ENCODE measurements around the gene ERVH48-1. TPM values are rescaled to one million over a fixed set of nuclear protein-coding genes. Genes with fewer than 3 reads are reported as not detected.
"Not testable (repeated sequence)": the region's sequence is repeated elsewhere in the genome, so short reads cannot be mapped to it uniquely, and the experiment has no call there.

Gene ERVH48-1
- total RNA-seq, 6 donors from 2014 or later, result 0.09 to 0.33 (median 0.15) TPM; not detected in 2

GRCh38 chr21:42933973-42934372, 8.5 kb upstream of the ERVH48-1 start:
- not testable (repeated sequence) for H3K4me1 ChIP-seq; H3K36me3 ChIP-seq; DNase-seq; ATAC-seq (ENCODE audit: low FRiP score in 2 of 2); H3K9me3 ChIP-seq; H3K4me3 ChIP-seq; H3K27me3 ChIP-seq; H3K27ac ChIP-seq
- 94 to 95% methylated on average over 11 to 12 of the region's 12 CpGs for WGBS, 2 donors

- H3K27me3 ChIP-seq; ATAC-seq (ENCODE audit: low FRiP score in 2 of 2); H3K36me3 ChIP-seq; H3K9me3 ChIP-seq; H3K4me3 ChIP-seq; H3K4me1 ChIP-seq; DNase-seq; H3K27ac ChIP-seq: not testable (repeated sequence)
- WGBS, 2 donors, result 62% methylated on average over 9 of the region's 9 CpGs
Measured at GRCh38 chr21:42933137-42933970, 7.9 kb upstream of the ERVH48-1 start.

- not testable (repeated sequence) for H3K9me3 ChIP-seq; H3K27me3 ChIP-seq; H3K4me1 ChIP-seq; ATAC-seq (ENCODE audit: low FRiP score in 2 of 2); H3K27ac ChIP-seq; H3K36me3 ChIP-seq; H3K4me3 ChIP-seq
- 92 to 93% methylated on average over 15 to 16 of the region's 16 CpGs for WGBS, 2 donors
- peak in 1 of 2 donors; percentile 55 for DNase-seq
Measured at GRCh38 chr21:42932378-42933136, 7.1 kb upstream of the ERVH48-1 start.

GRCh38 chr21:42931560-42932235, 6.3 kb upstream of the ERVH48-1 start:
- DNase-seq, result no peak

GRCh38 chr21:42929969-42930368, 4.5 kb upstream of the ERVH48-1 start:
- Histone ChIP-seq H3K36me3 (no peaks in the 10 kb centered on the region), H3K27me3 (no peaks in the 10 kb centered on the region), H3K9me3 (no peaks in the 10 kb centered on the region), H3K27ac (no peak overlapping the region), H3K4me3 (no peak overlapping the region), H3K4me1 (peaks cover 0 to 4% (median 0%) of the 10 kb centered on the region in 4 donors)
- ATAC-seq (ENCODE audit: low FRiP score in 2 of 2) (no peak), DNase-seq (no peak)
- 71% methylated on average over 3 of the region's 3 CpGs for WGBS, 2 donors
- TF ChIP-seq EP300 (IDR thresholded peaks at IDR 0.05), result no peak
- TF ChIP-seq POLR2AphosphoS5 (IDR thresholded peaks at IDR 0.05), result no peak
- no peak for TF ChIP-seq POLR2A (IDR thresholded peaks at IDR 0.05)
- TF ChIP-seq CTCF (IDR thresholded peaks at IDR 0.05), result no peak

More at GRCh38 chr21:42931560-42932235, 6.3 kb upstream of the ERVH48-1 start:
- Histone ChIP-seq H3K27me3 (no peaks in the 10 kb centered on the region), H3K27ac (no peak overlapping the region), H3K36me3 (no peaks in the 10 kb centered on the region), H3K4me1 (no peaks in the 10 kb centered on the region), H3K4me3 (no peak overlapping the region), H3K9me3 (no peaks in the 10 kb centered on the region)
- TF ChIP-seq POLR2AphosphoS5 (IDR thresholded peaks at IDR 0.05) (no peak), POLR2A (IDR thresholded peaks at IDR 0.05) (no peak), CTCF (IDR thresholded peaks at IDR 0.05) (no peak), EP300 (IDR thresholded peaks at IDR 0.05) (no peak)
- 78 to 89% methylated on average over 13 of the region's 13 CpGs for WGBS, 2 donors
- ATAC-seq (ENCODE audit: low FRiP score in 2 of 2), result no peak

GRCh38 chr21:42927474-42928200, 2.2 kb upstream of the ERVH48-1 start:
- peaks cover 5 to 15% (median 9%) of the 10 kb centered on the region in 4 donors for H3K4me1 ChIP-seq
- H3K36me3 ChIP-seq; H3K4me3 ChIP-seq; ATAC-seq (ENCODE audit: low FRiP score in 2 of 2); H3K27me3 ChIP-seq; H3K27ac ChIP-seq; H3K9me3 ChIP-seq: not testable (repeated sequence)
- DNase-seq, result peak in 1 of 2 donors; percentile 57
- WGBS, 2 donors, result 93 to 96% methylated on average over 23 of the region's 23 CpGs

All from upper lobe of left lung (tissue), 6 donors.